ENCODE results near the gene ADGRB2. TPM values are rescaled to one million over a fixed set of nuclear protein-coding genes. Genes with fewer than 3 reads are reported as not detected.

The ADGRB2 gene
- total RNA-seq, 4 donors from 2014 or later, result 2.2 to 4.6 (median 3.3) TPM

GRCh38 chr1:31731049-31731565 lies 33.0 kb downstream of the ADGRB2 start:
- H3K4me3 ChIP-seq (ENCODE audit: low read depth, poor library complexity, severe bottlenecking), result no peak overlapping the region
- no peak for TF ChIP-seq POLR2A (IDR thresholded peaks at IDR 0.05)
- no peak for TF ChIP-seq CTCF (IDR thresholded peaks at IDR 0.05)
- 83 to 92% methylated on average over 7 to 11 of the region's 12 CpGs for WGBS, 2 donors
- intact Hi-C loops (cut with DNase I; ENCODE audit: low total_unique reads), result no loop called here
- no peak for DNase-seq (ENCODE audit: low spot score in 2 of 2)

GRCh38 chr1:31730336-31731048 lies 33.6 kb downstream of the ADGRB2 start:
- intact Hi-C loops (cut with DNase I; ENCODE audit: low total_unique reads), result no loop called here
- no peak overlapping the region for H3K4me3 ChIP-seq (ENCODE audit: low read depth, poor library complexity, severe bottlenecking)
- DNase-seq (ENCODE audit: low spot score in 2 of 2), result no peak
- TF ChIP-seq CTCF (IDR thresholded peaks at IDR 0.05), result no peak
- 83 to 88% methylated on average over 9 to 20 of the region's 25 CpGs for WGBS, 2 donors

- intact Hi-C loops (cut with DNase I; ENCODE audit: low total_unique reads), result no loop called here
- no peak overlapping the region for H3K4me3 ChIP-seq (ENCODE audit: low read depth, poor library complexity, severe bottlenecking)
- DNase-seq (ENCODE audit: low spot score in 2 of 2), result no peak
- 85 to 90% methylated on average over 9 to 13 of the region's 19 CpGs for WGBS, 2 donors
- TF ChIP-seq CTCF (IDR thresholded peaks at IDR 0.05), result no peak
- no peak for TF ChIP-seq POLR2A (IDR thresholded peaks at IDR 0.05)
Measured at GRCh38 chr1:31727849-31728248, 36.3 kb downstream of the ADGRB2 start.

GRCh38 chr1:31727195-31727594 lies 36.9 kb downstream of the ADGRB2 start:
- WGBS, 2 donors, result 81 to 89% methylated on average over 10 to 13 of the region's 14 CpGs
- DNase-seq (ENCODE audit: low spot score in 2 of 2), result no peak
- no peak overlapping the region for H3K4me3 ChIP-seq (ENCODE audit: low read depth, poor library complexity, severe bottlenecking)
- intact Hi-C loops (cut with DNase I; ENCODE audit: low total_unique reads), result no loop called here
- TF ChIP-seq CTCF (IDR thresholded peaks at IDR 0.05), result no peak
- TF ChIP-seq POLR2A (IDR thresholded peaks at IDR 0.05), result no peak

- intact Hi-C loops (cut with DNase I; ENCODE audit: low total_unique reads), result no loop called here
- DNase-seq (ENCODE audit: low spot score in 2 of 2), result no peak
- H3K4me3 ChIP-seq (ENCODE audit: low read depth, poor library complexity, severe bottlenecking), result no peak overlapping the region
- WGBS, 2 donors, result 57 to 61% methylated on average over 4 of the region's 4 CpGs
- TF ChIP-seq CTCF (IDR thresholded peaks at IDR 0.05) (no peak), POLR2A (IDR thresholded peaks at IDR 0.05) (no peak)
Measured at GRCh38 chr1:31726715-31727114, 37.4 kb downstream of the ADGRB2 start.

Data from lower leg skin (tissue), 4 donors.